ENCODE data around the gene CCL26.
"Not testable (repeated sequence)": the region's sequence is repeated elsewhere in the genome, so short reads cannot be mapped to it uniquely, and the experiment has no call there.

GRCh38 chr7:75792567-75792966, 20.6 kb upstream of the CCL26 start:
- TF ChIP-seq CTCF (IDR thresholded peaks at IDR 0.05 in 4 of 5, conservative IDR thresholded peaks at IDR 0.05 in 1 of 5); POLR2A (IDR thresholded peaks at IDR 0.05): not testable (repeated sequence)
